Endothelial cell of umbilical vein (primary cell): ENCODE data around the gene LRRC34. TPM values are rescaled to one million over a fixed set of nuclear protein-coding genes. Genes with fewer than 3 reads are reported as not detected.
A peak's percentile ranks its signal among the peaks of the same experiment; 100 is the strongest.

Experiments
- BruUV-seq: library from RNA; stranded (reverse); fragments of 400-500 nt; replicated peaks from 2 replicates; lab custom pipeline; 2021; lab: Mats Ljungman, UMichigan
- CTCF ChIA-PET: fragments of 300-600, 350-600 bp; sonication (Branson Sonifier 250); formaldehyde crosslinking; loops from one replicate; lab custom pipeline; 2021; ENCODE audit warnings: antibody characterized with exemption, inconsistent platforms; lab: Charles Lee
- POLR2A ChIA-PET: fragments of 300-600, 350-600 bp; sonication (Branson Sonifier 250); formaldehyde crosslinking; loops from one replicate; lab custom pipeline; 2021; ENCODE audit warnings: antibody characterized with exemption, inconsistent platforms; lab: Charles Lee
- DNase-seq: peaks from one replicate; pipeline ENCODE4 v3.0.0-alpha.2; 2011; ENCODE audit warnings: low read depth, low spot score
- FAIRE-seq: peaks from 2 replicates; lab custom pipeline; 2011; peaks lifted over from hg19 to GRCh38; lab: Jason Lieb, UNC
- H2AFZ ChIP-seq: 2 replicates; pipeline ENCODE4 v1.6.0; 2012; ENCODE audit warnings: low read depth, low read length, control low read depth, inconsistent platforms
- H3K27ac ChIP-seq: 2 replicates; pipeline ENCODE4 v1.5.1; 2011; ENCODE audit warnings: low read depth, mild to moderate bottlenecking, control low read depth, low read length, moderate library complexity; ENCODE audit not compliant: insufficient read depth
- H3K27me3 ChIP-seq, 2 experiments: 2 replicates each; pipeline versions ENCODE4 v1.6.0 to v1.6.1; 2011; ENCODE audit warnings: low read length in 2 of 2, mixed read lengths in 1 of 2; ENCODE audit not compliant: control insufficient read depth in 2 of 2, insufficient read depth in 2 of 2
- H3K36me3 ChIP-seq, 2 experiments: 2 replicates in 1 of 2; 3 replicates in 1 of 2; pipeline ENCODE4 v1.5.1; 2011; ENCODE audit warnings: low read length in 2 of 2, mild to moderate bottlenecking in 1 of 2, moderate library complexity in 1 of 2; ENCODE audit not compliant: control insufficient read depth in 2 of 2, insufficient read depth in 2 of 2; ENCODE audit errors: extremely low read depth in 1 of 2
- H3K4me1 ChIP-seq: 3 replicates; pipeline ENCODE4 v1.5.1; 2011; ENCODE audit warnings: mild to moderate bottlenecking, low read length; ENCODE audit not compliant: control insufficient read depth, insufficient read depth; ENCODE audit errors: extremely low read depth
- H3K4me2 ChIP-seq: 2 replicates; pipeline ENCODE4 v1.6.1; 2011; ENCODE audit warnings: low read length, control low read depth, mixed read lengths; ENCODE audit not compliant: insufficient read depth
- H3K4me3 ChIP-seq, 3 experiments: fragments of 200-600 bp in 1 of 3; sonication (generic), shearing (Covaris generic) in 1 of 3; replicated peaks in 1 of 3; 2 replicates each; pipeline ENCODE4 v1.5.1; 2011 to 2016; ENCODE audit warnings: control low read depth in 3 of 3, low read length in 3 of 3, mild to moderate bottlenecking in 2 of 3, inconsistent platforms in 1 of 3, low read depth in 1 of 3, moderate library complexity in 1 of 3; ENCODE audit not compliant: insufficient read depth in 1 of 3
- H3K79me2 ChIP-seq: 2 replicates; pipeline ENCODE4 v1.6.0; 2012; ENCODE audit warnings: low read length, inconsistent platforms; ENCODE audit not compliant: control insufficient read depth, insufficient read depth
- H3K9ac ChIP-seq: replicated peaks from 2 replicates; pipeline ENCODE3; 2011; ENCODE audit warnings: low read length, control low read depth; ENCODE audit not compliant: insufficient read depth; ENCODE audit errors: extremely low read depth
- H3K9me1 ChIP-seq: replicated peaks from 3 replicates; pipeline ENCODE4 v1.6.0; 2011; ENCODE audit warnings: mild to moderate bottlenecking, low read length; ENCODE audit not compliant: control insufficient read depth, insufficient read depth; ENCODE audit errors: extremely low read depth
- H3K9me3 ChIP-seq: replicated peaks from 2 replicates; pipeline ENCODE4 v1.5.1; 2012; ENCODE audit warnings: low read length, inconsistent platforms; ENCODE audit not compliant: control insufficient read depth, insufficient read depth
- H4K20me1 ChIP-seq: replicated peaks from 2 replicates; pipeline ENCODE3; 2011; ENCODE audit warnings: mild to moderate bottlenecking, low read length; ENCODE audit not compliant: control insufficient read depth, insufficient read depth; ENCODE audit errors: extremely low read depth
- EZH2 ChIP-seq: IDR thresholded peaks from 2 replicates; pipeline ENCODE4 v1.6.1; 2012; ENCODE audit warnings: borderline replicate concordance, low read depth, mild to moderate bottlenecking, moderate library complexity, low read length, inconsistent platforms; ENCODE audit not compliant: severe bottlenecking
- FOS ChIP-seq: IDR thresholded peaks from 2 replicates; pipeline ENCODE4 v1.6.1; 2011; ENCODE audit warnings: mild to moderate bottlenecking, low read length, moderate library complexity, borderline replicate concordance; ENCODE audit not compliant: insufficient read depth
- GATA2 ChIP-seq: IDR thresholded peaks from 2 replicates; pipeline ENCODE4 v1.7.0; 2011; ENCODE audit warnings: low read depth, mild to moderate bottlenecking, moderate library complexity, mixed read lengths, low read length; ENCODE audit not compliant: insufficient read length, insufficient read depth
- JUN ChIP-seq: IDR thresholded peaks from 2 replicates; pipeline ENCODE4 v1.6.1; 2011; ENCODE audit warnings: borderline replicate concordance, low read depth; ENCODE audit not compliant: insufficient read length, insufficient read depth
- MYC ChIP-seq: IDR thresholded peaks from one replicate; pipeline ENCODE4 v1.6.1; 2011; ENCODE audit warnings: mild to moderate bottlenecking, low read depth, low read length
- POLR2A ChIP-seq: IDR thresholded peaks from 2 replicates; pipeline ENCODE4 v1.6.1; 2012; ENCODE audit warnings: low read depth, mild to moderate bottlenecking, control low read depth, low read length
- POLR2AphosphoS5 ChIP-seq: IDR thresholded peaks from 2 replicates; pipeline ENCODE4 v1.6.1; 2012; ENCODE audit warnings: low read depth, mild to moderate bottlenecking, control low read depth, low read length, moderate library complexity; ENCODE audit not compliant: insufficient read depth
- dilution Hi-C: fragments of 300-500 bp; cut with MboI; formaldehyde crosslinking; loops from one replicate; pipeline ENCODE4 v1.15.0; 2019; ENCODE audit warnings: low sequenced_read_pairs; ENCODE audit not compliant: extremely low pct_ligation_motif_present
- intact Hi-C: fragments of 100-400 bp; cut with micrococcal nuclease; formaldehyde crosslinking; loops from one replicate; pipeline ENCODE4 v1.10.0; 2022
- polyA plus RNA-seq, 4 experiments: library from polyadenylated mRNA; depleted of rRNA in 3 of 4; stranded (reverse) in 3 of 4; unstranded in 1 of 4; fragments of >200 nt; gene quantifications; 2 replicates each; pipeline versions ENCODE4 v1.2.1 to v1.2.3, GENCODE V29; 2011 to 2012; ENCODE audit warnings: missing spikeins in 1 of 4
- total RNA-seq: library from RNA; stranded (reverse); gene quantifications from 2 replicates; pipeline ENCODE4 v1.2.3, GENCODE V29; 2021
- TF ChIP-seq, protein P1 (sequence below), 2 donors: IDR thresholded peaks; 1 replicate in 1 of 2; 2 replicates in 1 of 2; pipeline ENCODE4 v1.5.1; 2011; ENCODE audit warnings: low read length in 2 of 2, mild to moderate bottlenecking in 2 of 2, moderate library complexity in 2 of 2, control low read depth in 1 of 2, inconsistent platforms in 1 of 2, low read depth in 1 of 2; ENCODE audit not compliant: insufficient read depth in 1 of 2; ENCODE audit errors: extremely low read depth in 1 of 2
- TF ChIP-seq, protein P2 (sequence below): IDR thresholded peaks from 2 replicates; pipeline ENCODE4 v1.6.1; 2011; ENCODE audit not compliant: insufficient read depth, insufficient read length

LRRC34 gene
- total and polyA plus RNA-seq, 2 donors (not counting 3 experiments of a cell fraction or from before 2014, with no cell fraction given), result 0.72 to 2.5 TPM

- CTCF ChIA-PET, result no interaction called here
- peak overlapping the region; percentile 94 for H3K27ac ChIP-seq
- POLR2A ChIA-PET, result no interaction called here
These were observed 38.5 kb downstream of the LRRC34 start for GRCh38 chr3:169774186-169774585.

More at GRCh38 chr3:169774186-169774585, 38.5 kb downstream of the LRRC34 start:
- H3K9me3 ChIP-seq, result no peaks in the 10 kb centered on the region
- peak overlapping the region; percentile 93 for H3K9ac ChIP-seq
- no peak for FAIRE-seq
- TF ChIP-seq EZH2, result no peak
- TF ChIP-seq POLR2A, result no peak
- no peak for TF ChIP-seq JUN
- TF ChIP-seq GATA2, result no peak
- no peak for TF ChIP-seq FOS
- TF ChIP-seq, protein P1, sequence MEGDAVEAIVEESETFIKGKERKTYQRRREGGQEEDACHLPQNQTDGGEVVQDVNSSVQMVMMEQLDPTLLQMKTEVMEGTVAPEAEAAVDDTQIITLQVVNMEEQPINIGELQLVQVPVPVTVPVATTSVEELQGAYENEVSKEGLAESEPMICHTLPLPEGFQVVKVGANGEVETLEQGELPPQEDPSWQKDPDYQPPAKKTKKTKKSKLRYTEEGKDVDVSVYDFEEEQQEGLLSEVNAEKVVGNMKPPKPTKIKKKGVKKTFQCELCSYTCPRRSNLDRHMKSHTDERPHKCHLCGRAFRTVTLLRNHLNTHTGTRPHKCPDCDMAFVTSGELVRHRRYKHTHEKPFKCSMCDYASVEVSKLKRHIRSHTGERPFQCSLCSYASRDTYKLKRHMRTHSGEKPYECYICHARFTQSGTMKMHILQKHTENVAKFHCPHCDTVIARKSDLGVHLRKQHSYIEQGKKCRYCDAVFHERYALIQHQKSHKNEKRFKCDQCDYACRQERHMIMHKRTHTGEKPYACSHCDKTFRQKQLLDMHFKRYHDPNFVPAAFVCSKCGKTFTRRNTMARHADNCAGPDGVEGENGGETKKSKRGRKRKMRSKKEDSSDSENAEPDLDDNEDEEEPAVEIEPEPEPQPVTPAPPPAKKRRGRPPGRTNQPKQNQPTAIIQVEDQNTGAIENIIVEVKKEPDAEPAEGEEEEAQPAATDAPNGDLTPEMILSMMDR (IDR thresholded peaks at IDR 0.05; ENCODE audit: extremely low read depth in 1 of 2, insufficient read depth in 1 of 2, low read depth in 1 of 2, low read length in 2 of 2), result no peak
- no peak for TF ChIP-seq POLR2AphosphoS5
- TF ChIP-seq MYC, result no peak
- TF ChIP-seq, protein P2, sequence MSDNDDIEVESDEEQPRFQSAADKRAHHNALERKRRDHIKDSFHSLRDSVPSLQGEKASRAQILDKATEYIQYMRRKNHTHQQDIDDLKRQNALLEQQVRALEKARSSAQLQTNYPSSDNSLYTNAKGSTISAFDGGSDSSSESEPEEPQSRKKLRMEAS, result no peak
- H3K4me2 ChIP-seq, result peak overlapping the region; percentile 98
- H2AFZ ChIP-seq, result no peak overlapping the region
- TSS peak; percentile 29 for BruUV-seq
- peaks cover 2% of the 10 kb centered on the region for H4K20me1 ChIP-seq
- no peaks in the 10 kb centered on the region for H3K27me3 ChIP-seq
- no peak for DNase-seq
- intact Hi-C loops (loop anchor here (5.0 kb wide), 2 partner anchors 263 to 627 kb away; partner anchors contain the start of gene GPR160), dilution Hi-C loops (no loop called here)
- no peaks in the 10 kb centered on the region for H3K9me1 ChIP-seq
- peaks cover 2 to 12% of the 10 kb centered on the region in 2 experiments for H3K36me3 ChIP-seq
- peaks cover 13% of the 10 kb centered on the region for H3K4me1 ChIP-seq
- H3K79me2 ChIP-seq, result peaks cover 35% of the 10 kb centered on the region
- peak overlapping the region in 2 of 3 experiments; percentile 77 to 94 for H3K4me3 ChIP-seq
